Lower lobe of right lung (tissue), 2 donors: Measurements from ENCODE around the gene NT5DC2. TPM values are rescaled to one million over a fixed set of nuclear protein-coding genes. Genes with fewer than 3 reads are reported as not detected.

Source experiments
- ATAC-seq, 2 donors: fragments of 200-7000 bp; cut with Tn5 transposase; one replicate each; pipeline ENCODE4 v1.9.1; 2020 to 2022; ENCODE audit warnings: mild to moderate bottlenecking in 2 of 2, moderate library complexity in 2 of 2
- DNase-seq: peaks from one replicate; pipeline ENCODE4 v3.0.0-alpha.2; 2020
- H3K27ac ChIP-seq: fragments of 200-600 bp; one replicate; pipeline ENCODE4 v1.8.0; 2022
- H3K27me3 ChIP-seq: fragments of 200-600 bp; one replicate; pipeline ENCODE4 v1.8.0; 2022; ENCODE audit warnings: low read depth
- H3K36me3 ChIP-seq: fragments of 200-600 bp; one replicate; pipeline ENCODE4 v1.8.0; 2022; ENCODE audit warnings: mild to moderate bottlenecking
- H3K4me1 ChIP-seq: fragments of 200-600 bp; one replicate; pipeline ENCODE4 v1.8.0; 2022
- H3K4me3 ChIP-seq: fragments of 200-600 bp; one replicate; pipeline ENCODE4 v1.8.0; 2022; ENCODE audit warnings: mild to moderate bottlenecking
- H3K9me3 ChIP-seq: fragments of 200-600 bp; one replicate; pipeline ENCODE4 v1.8.0; 2022
- CTCF ChIP-seq: fragments of 200-600 bp; IDR thresholded peaks from one replicate; pipeline ENCODE4 v1.8.0; 2022; ENCODE audit warnings: antibody characterized with exemption, mild to moderate bottlenecking
- intact Hi-C: fragments of 100-400 bp; cut with DNase I; formaldehyde crosslinking; loops from one replicate; pipeline ENCODE4 v1.11.0; 2022
- total RNA-seq: library from RNA; stranded (reverse); fragmentation: NEBNext Ultra II Directional; extraction: Animal tissue kit (Norgen Biotek cat#: 25700); gene quantifications from one replicate; pipeline ENCODE4 v1.2.1, GENCODE V29; 2021
- donor health status: DM: no; HTN: yes; CAD: no; lungs with severe emphysema.

NT5DC2 gene
- total RNA-seq, 1 donor from 2014 or later, result 28.5 TPM

- DNase-seq (no peak), ATAC-seq (no peak)
- peaks cover 90% of the 10 kb centered on the region for H3K4me1 ChIP-seq
- no peaks in the 10 kb centered on the region for H3K27me3 ChIP-seq
- H3K36me3 ChIP-seq, result peaks cover 39% of the 10 kb centered on the region
- no peak overlapping the region for H3K4me3 ChIP-seq
- H3K9me3 ChIP-seq, result no peaks in the 10 kb centered on the region
- peak overlapping the region; percentile 76 for H3K27ac ChIP-seq
- TF ChIP-seq CTCF, result no peak
- intact Hi-C loops, result no loop called here
Observed at GRCh38 chr3:52494445-52494844, 39.2 kb downstream of the NT5DC2 start.

GRCh38 chr3:52493232-52494017, 40.2 kb downstream of the NT5DC2 start:
- Histone ChIP-seq H3K36me3 (peaks cover 49% of the 10 kb centered on the region), H3K4me1 (peaks cover 80% of the 10 kb centered on the region), H3K27ac (no peak overlapping the region), H3K27me3 (no peaks in the 10 kb centered on the region), H3K9me3 (no peaks in the 10 kb centered on the region), H3K4me3 (no peak overlapping the region)
- ATAC-seq (no peak), DNase-seq (no peak)
- intact Hi-C loops, result no loop called here
- TF ChIP-seq CTCF, result no peak

GRCh38 chr3:52492059-52492458, 41.6 kb downstream of the NT5DC2 start:
- Histone ChIP-seq H3K36me3 (peaks cover 63% of the 10 kb centered on the region), H3K27me3 (no peaks in the 10 kb centered on the region), H3K9me3 (no peaks in the 10 kb centered on the region), H3K4me1 (peaks cover 70% of the 10 kb centered on the region), H3K27ac (peak overlapping the region; percentile 63), H3K4me3 (no peak overlapping the region)
- ATAC-seq (no peak), DNase-seq (no peak)
- intact Hi-C loops, result no loop called here
- TF ChIP-seq CTCF, result no peak

- Histone ChIP-seq H3K27me3 (no peaks in the 10 kb centered on the region), H3K27ac (peak overlapping the region; percentile 63), H3K36me3 (peaks cover 72% of the 10 kb centered on the region), H3K9me3 (no peaks in the 10 kb centered on the region), H3K4me3 (no peak overlapping the region), H3K4me1 (peaks cover 62% of the 10 kb centered on the region)
- ATAC-seq (peak in 1 of 2 donors; percentile 16), DNase-seq (no peak)
- intact Hi-C loops, result no loop called here
- no peak for TF ChIP-seq CTCF
Observed at GRCh38 chr3:52490939-52491526, 42.6 kb downstream of the NT5DC2 start.

GRCh38 chr3:52490035-52490938, 43.4 kb downstream of the NT5DC2 start:
- DNase-seq (no peak), ATAC-seq (no peak)
- no peak overlapping the region for H3K4me3 ChIP-seq
- H3K9me3 ChIP-seq, result no peaks in the 10 kb centered on the region
- peaks cover 58% of the 10 kb centered on the region for H3K4me1 ChIP-seq
- H3K36me3 ChIP-seq, result peaks cover 80% of the 10 kb centered on the region
- no peak for TF ChIP-seq CTCF
- no peaks in the 10 kb centered on the region for H3K27me3 ChIP-seq
- peak overlapping the region; percentile 63 for H3K27ac ChIP-seq
- intact Hi-C loops, result no loop called here
